Measurements from ENCODE around the gene UBALD2. TPM values are rescaled to one million over a fixed set of nuclear protein-coding genes. Genes with fewer than 3 reads are reported as not detected.
"Not testable (repeated sequence)": the region's sequence is repeated elsewhere in the genome, so short reads cannot be mapped to it uniquely, and the experiment has no call there.

Gene UBALD2
- total RNA-seq, 1 donor, result 31.0 TPM

GRCh38 chr17:76275382-76276068 is 10.4 kb downstream of the UBALD2 start:
- no peak for DNase-seq (ENCODE audit: low read depth in 2 of 3, low spot score in 2 of 3)

- peak in 1 of 3 donors; percentile 22 for DNase-seq (ENCODE audit: low read depth in 2 of 3, low spot score in 2 of 3)
Observed at GRCh38 chr17:76276069-76276431, 10.9 kb downstream of the UBALD2 start.

GRCh38 chr17:76276461-76277299 is 11.5 kb downstream of the UBALD2 start:
- no peak for DNase-seq (ENCODE audit: low read depth in 2 of 3, low spot score in 2 of 3)

GRCh38 chr17:76277300-76278267 is 12.4 kb downstream of the UBALD2 start:
- DNase-seq (ENCODE audit: low read depth in 2 of 3, low spot score in 2 of 3), result no peak

- no peak for DNase-seq (ENCODE audit: low read depth in 2 of 3, low spot score in 2 of 3)
Observed at GRCh38 chr17:76278268-76278908, 13.2 kb downstream of the UBALD2 start.

GRCh38 chr17:76278952-76279741 is 14.0 kb downstream of the UBALD2 start:
- peak; percentile 72 to 84 (median 79) for DNase-seq (ENCODE audit: low read depth in 2 of 3, low spot score in 2 of 3)

GRCh38 chr17:76279742-76280287 is 14.7 kb downstream of the UBALD2 start:
- DNase-seq (ENCODE audit: low read depth in 2 of 3, low spot score in 2 of 3), result no peak

GRCh38 chr17:76280650-76281049 is 15.5 kb downstream of the UBALD2 start:
- DNase-seq (ENCODE audit: low read depth in 2 of 3, low spot score in 2 of 3), result no peak

- no peak for DNase-seq (ENCODE audit: low read depth in 2 of 3, low spot score in 2 of 3)
Observed at GRCh38 chr17:76281573-76282371, 16.6 kb downstream of the UBALD2 start.

GRCh38 chr17:76292567-76292966 is 27.4 kb downstream of the UBALD2 start:
- no peak for DNase-seq (ENCODE audit: low read depth in 2 of 3, low spot score in 2 of 3)

- no peak for DNase-seq (ENCODE audit: low read depth in 2 of 3, low spot score in 2 of 3)
Observed at GRCh38 chr17:76293106-76293505, 28.0 kb downstream of the UBALD2 start.

GRCh38 chr17:76296186-76296585 is 31.0 kb downstream of the UBALD2 start:
- DNase-seq (ENCODE audit: low read depth in 2 of 3, low spot score in 2 of 3), result no peak

- no peak for DNase-seq (ENCODE audit: low read depth in 2 of 3, low spot score in 2 of 3)
Observed at GRCh38 chr17:76296889-76297288, 31.7 kb downstream of the UBALD2 start.

GRCh38 chr17:76297436-76297835 is 32.3 kb downstream of the UBALD2 start:
- no peak for DNase-seq (ENCODE audit: low read depth in 2 of 3, low spot score in 2 of 3)

GRCh38 chr17:76304226-76305134 is 39.3 kb downstream of the UBALD2 start:
- no peak for DNase-seq (ENCODE audit: low read depth in 2 of 3, low spot score in 2 of 3)

- not testable (repeated sequence) for DNase-seq (ENCODE audit: low read depth in 2 of 3, low spot score in 2 of 3)
Observed at GRCh38 chr17:76305135-76305454, 39.9 kb downstream of the UBALD2 start.

GRCh38 chr17:76307299-76307965 is 42.3 kb downstream of the UBALD2 start:
- no peak for DNase-seq (ENCODE audit: low read depth in 2 of 3, low spot score in 2 of 3)

Measured in hematopoietic multipotent progenitor cell (in vitro differentiated cells).